GM19099 (cell line): Measurements from ENCODE around the gene MYO7A.

Source experiments
- POLR2A ChIP-seq: IDR thresholded peaks from 3 replicates; pipeline ENCODE4 v1.6.1; 2011; ENCODE audit warnings: low read depth; ENCODE audit not compliant: insufficient read length; ENCODE audit errors: extremely low read depth

MYO7A gene

DNA sequence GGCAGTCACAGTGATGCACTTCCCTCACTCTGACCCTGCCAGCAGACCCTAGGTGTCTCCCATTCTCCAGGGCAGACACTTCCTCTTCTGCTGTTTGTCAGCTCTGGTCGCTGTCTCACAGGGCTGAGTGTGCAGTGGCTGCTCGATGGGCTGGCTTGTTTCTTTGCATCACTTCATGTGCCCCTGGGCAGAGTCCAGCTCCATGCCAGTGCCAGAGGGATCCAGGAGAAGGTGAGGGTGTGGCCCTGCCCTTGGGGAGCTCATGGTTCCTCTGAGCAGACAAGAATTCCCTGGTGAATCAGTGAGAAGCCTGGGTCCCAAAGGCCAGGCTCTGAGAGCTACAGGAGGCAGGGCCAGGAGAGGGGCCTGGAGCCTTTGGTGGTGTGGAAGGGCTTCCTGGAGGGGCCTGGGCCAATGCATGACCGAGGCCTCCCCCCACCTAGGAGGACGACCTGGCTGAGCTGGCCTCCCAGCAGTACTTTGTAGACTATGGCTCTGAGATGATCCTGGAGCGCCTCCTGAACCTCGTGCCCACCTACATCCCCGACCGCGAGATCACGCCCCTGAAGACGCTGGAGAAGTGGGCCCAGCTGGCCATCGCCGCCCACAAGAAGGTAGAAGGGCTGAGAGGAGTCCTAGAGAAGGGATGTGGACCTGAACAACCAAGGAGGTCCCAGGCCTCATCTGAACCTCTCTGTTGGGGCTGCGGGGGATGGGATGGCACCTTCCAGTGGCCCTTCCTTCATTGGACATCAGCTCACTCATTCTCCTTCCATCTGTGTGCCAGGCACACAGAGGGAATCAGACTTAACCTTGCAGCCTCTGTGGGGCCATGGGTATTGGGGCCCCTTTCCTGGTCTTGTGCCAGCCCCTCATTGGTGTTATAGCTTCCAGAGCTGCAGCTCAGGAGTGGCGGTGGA, 66.1 kb downstream of the MYO7A start:
- no peak for TF ChIP-seq POLR2A

DNA sequence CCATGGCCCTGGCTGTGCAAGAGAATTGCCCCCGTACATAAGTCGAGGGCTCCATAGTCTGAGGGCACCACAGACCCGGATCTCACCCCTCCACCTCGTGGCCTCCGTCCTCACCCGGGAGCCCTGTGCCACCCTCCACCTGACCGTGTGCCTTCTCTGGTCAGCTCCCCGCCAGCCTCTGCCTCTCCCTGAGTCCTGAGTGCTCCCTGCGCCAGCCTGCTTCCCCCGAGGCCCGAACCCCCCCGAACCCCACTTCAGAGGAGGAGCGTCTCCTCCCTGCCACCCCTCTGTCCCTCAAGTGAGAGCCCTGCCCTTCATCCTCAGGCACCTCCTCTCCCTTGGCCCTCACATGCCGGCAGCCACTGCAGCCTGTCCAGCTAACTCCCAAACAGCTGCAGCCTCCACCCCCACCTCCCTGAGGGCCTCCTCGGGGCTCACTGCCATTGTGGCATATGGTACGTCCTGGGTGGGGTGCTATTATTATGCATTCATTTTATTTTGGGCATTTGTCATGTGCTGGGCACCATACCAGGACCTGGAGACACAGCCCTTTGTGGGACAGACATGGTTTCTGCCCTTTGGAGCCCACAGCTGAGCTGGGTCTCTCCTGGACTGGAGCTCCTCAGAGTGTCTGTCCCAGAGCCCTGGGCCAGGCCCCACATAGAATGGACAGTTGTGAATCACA, 67.2 kb downstream of the MYO7A start:
- no peak for TF ChIP-seq POLR2A

DNA sequence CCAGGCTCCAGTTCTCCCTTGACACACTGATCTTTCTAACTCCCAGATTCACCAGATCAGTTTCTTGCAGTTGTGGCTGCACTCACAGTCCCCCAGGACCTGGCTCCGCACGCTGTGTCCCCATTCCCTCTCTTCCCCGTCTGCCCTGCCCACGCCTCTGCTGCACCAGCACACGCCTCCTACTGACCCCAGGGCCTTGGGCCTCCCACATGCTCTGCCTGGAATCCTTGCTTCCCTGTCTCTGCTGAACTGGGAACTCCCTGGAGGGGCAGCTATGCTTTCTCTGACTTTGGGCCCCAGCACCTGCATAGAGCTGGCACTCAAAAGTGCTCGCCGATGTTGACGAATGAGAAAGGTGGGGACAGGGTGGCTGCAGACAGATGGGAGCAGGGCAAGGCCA, 68.9 kb downstream of the MYO7A start:
- no peak for TF ChIP-seq POLR2A

DNA sequence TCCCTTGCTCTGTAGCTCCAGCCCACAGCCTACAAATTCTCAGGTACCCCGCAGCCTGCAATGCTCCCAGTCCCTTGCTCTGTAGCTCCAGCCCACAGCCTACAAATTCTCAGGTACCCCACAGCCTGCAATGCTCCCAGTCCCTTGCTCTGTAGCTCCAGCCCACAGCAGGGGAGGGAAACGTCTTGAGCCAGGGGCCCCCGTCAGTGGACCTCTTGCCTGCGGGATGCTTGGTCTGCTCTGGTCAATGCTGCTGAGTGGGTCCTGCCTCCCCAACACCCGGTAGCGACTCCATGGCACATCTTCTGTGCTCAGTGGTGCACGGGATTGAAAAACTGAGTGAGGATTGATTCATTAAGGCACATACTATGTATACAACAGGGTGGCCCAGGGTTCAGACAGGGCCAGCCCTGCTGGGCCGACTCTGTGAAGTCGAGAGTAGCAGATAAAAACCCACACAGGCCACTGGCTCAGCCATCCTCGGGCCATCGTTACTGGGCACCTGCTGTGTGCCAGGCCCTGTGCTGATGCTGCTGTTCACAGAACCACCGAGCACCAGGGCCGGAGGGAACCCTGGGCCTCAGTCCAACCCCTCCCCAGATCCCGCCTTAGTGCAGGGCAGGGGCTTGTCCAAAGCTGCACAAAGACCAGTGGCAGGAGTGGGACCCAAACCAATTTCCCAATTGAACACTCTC, 69.7 kb downstream of the MYO7A start:
- TF ChIP-seq POLR2A, result no peak

DNA sequence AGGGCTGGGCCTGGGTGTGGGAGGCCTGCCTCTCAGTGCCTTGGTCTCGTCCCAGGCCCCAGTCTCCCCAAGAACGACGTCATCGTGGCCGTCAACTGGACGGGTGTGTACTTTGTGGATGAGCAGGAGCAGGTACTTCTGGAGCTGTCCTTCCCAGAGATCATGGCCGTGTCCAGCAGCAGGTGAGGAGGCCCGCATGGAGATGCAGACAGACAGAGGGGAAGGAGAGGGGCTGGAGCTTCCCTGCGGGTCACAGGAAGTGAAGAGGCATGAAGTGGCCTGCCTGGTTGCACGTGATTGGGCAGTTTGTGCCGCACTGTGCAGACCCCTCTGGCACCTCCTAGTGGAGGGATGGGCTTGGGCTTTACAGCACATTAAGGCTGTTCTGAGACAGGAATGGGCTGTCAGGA, 70.4 kb downstream of the MYO7A start:
- TF ChIP-seq POLR2A, result no peak

DNA sequence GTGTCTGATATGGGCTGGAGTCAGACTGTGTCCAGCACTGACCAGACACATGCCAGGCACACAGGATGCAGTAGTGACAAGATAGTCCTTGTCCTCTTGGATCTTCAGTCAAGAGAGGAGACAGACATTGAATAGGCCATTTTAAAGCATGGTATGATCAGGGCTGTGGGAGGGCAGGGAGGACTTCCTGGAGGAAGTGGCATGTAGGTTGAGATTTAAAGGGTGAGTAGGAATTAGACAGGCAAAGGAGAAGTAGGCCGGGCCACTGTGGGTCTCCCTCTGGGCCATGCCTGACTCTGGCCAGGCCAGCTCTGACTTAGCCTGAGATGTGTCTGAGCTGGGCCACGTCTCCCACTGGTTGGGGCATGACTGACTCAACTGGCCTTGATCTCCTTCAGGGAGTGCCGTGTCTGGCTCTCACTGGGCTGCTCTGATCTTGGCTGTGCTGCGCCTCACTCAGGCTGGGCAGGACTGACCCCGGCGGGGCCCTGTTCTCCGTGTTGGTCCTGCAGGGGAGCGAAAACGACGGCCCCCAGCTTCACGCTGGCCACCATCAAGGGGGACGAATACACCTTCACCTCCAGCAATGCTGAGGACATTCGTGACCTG, 71.2 kb downstream of the MYO7A start:
- TF ChIP-seq POLR2A, result no peak

DNA sequence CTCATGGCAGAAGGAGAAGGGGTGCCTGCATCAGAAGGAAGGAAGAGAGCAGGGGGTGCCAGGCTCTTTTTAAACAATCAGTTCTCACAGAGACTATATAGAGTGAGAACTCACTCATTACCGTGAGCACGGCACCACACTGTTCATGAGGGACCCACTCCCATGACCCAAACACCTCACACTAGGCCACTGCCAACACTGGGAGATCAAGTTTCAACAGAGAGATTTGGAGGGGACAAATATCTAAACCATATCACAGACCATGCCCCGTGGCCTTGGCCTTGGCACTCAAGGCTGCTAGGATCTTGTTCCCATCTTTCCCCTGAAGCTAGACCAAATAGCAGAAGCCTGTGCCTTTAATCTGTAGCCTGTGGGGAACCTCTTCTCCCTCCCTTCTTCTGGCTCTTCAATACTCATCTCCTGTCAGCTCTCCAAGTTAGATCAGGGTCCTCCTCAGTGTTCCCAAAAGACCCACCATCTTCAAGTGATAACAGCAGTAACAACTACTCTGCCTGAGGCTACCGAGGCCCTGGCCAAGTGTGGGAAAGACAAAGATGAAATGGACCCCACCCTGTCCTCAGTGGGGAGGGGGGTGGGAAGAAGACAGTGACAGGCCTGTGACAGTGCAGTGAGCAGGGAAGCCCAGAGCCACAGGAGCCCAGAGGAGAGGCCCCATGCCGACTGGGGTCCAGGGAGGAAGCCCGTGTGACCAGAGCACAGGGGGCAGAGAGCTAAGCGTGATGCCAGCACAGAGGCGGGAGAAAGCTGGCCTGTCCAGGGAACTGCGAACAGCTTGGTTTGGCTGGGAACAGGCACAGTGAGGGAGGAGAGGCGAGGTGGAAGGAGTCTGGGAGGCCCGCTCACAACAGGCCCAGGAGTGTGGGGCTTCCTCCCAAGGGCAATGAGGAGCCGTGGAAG, 72.6 kb downstream of the MYO7A start:
- no peak for TF ChIP-seq POLR2A

DNA sequence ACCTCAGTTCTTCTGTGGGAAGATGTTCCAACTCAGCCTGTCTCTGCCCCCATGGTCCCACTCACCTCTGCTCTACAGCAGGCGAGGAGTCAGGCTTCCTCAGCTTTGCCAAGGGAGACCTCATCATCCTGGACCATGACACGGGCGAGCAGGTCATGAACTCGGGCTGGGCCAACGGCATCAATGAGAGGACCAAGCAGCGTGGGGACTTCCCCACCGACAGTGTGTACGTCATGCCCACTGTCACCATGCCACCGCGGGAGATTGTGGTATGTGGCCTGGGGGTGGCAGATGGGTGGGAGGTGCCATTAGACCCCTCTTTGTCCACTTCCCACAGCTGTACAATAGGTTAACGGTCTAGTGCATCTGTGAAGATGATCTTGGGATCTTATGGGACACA, 73.3 kb downstream of the MYO7A start:
- no peak for TF ChIP-seq POLR2A

DNA sequence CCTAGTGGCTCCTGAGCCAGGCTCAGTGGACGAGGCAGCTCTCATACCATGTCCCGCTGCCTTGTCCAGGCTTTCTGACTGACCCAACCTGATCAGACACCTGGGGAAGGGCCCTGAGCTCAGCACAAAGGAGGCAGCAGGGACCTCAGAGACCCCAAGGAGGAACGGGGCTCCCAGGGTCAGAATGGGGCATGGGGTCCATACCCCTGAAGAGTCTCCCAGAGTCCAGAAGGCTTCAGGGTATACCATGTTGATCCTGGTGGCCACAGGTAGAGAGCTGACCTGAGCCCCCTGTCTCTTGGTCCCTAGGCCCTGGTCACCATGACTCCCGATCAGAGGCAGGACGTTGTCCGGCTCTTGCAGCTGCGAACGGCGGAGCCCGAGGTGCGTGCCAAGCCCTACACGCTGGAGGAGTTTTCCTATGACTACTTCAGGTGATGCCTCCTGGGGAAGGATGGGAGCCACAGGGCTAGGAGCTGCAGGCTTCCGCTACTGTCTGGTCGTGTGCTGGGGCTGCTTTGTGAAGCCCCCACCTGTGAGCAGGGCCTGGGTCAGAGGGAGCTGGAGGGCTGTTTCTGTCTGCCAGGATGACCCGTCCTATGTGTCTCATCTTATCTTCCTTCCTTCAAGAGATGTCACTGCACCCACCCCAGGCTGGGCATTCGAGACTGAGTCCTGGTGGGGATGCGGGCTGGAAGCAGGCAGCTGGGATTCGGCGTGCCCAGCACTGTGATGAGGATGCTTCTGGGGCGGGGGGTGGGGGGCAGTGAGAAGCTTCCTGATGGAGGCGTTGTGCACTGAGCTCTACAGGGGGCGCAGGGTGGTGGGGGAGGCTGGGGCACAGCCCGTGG, 74.2 kb downstream of the MYO7A start:
- TF ChIP-seq POLR2A, result no peak

DNA sequence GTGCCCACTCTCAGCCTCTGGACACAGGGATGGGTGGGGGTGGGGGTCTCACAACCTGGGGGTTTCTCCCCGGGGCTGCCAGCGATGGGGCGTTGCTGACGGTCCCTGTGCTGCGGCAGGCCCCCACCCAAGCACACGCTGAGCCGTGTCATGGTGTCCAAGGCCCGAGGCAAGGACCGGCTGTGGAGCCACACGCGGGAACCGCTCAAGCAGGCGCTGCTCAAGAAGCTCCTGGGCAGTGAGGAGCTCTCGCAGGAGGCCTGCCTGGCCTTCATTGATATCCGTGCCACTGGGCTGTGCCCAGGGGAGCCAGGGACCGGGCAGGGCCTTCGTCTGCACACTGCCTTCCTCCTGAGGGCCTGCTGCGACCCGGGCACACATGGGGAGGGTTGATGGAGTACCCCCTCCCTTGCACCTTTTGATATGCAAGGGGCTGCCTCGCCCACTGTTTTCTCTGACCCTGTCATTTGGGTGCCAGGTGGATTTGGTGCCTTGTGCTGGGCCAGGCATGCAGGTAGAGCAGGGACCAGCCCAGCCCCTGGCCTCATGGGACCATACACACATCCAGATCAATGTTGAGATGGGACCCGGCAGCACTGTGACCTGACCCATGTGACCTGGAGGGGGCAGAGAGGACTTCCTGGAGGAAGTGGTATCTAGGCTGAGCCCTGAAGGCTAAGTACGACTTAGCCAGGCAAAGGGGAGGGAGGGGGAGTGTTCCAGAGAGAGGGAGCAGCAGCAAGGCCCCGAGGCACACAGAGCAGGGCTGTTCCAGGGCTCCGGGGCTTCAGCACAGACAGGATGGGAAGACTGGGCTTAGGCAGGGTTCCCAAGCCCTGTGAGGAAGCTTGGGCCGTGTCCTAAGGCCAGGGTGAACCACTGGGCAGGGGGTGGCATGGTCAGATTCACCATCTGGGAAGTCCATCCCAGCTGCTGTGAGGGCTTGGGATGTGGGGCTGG, 75.2 kb downstream of the MYO7A start:
- no peak for TF ChIP-seq POLR2A

DNA sequence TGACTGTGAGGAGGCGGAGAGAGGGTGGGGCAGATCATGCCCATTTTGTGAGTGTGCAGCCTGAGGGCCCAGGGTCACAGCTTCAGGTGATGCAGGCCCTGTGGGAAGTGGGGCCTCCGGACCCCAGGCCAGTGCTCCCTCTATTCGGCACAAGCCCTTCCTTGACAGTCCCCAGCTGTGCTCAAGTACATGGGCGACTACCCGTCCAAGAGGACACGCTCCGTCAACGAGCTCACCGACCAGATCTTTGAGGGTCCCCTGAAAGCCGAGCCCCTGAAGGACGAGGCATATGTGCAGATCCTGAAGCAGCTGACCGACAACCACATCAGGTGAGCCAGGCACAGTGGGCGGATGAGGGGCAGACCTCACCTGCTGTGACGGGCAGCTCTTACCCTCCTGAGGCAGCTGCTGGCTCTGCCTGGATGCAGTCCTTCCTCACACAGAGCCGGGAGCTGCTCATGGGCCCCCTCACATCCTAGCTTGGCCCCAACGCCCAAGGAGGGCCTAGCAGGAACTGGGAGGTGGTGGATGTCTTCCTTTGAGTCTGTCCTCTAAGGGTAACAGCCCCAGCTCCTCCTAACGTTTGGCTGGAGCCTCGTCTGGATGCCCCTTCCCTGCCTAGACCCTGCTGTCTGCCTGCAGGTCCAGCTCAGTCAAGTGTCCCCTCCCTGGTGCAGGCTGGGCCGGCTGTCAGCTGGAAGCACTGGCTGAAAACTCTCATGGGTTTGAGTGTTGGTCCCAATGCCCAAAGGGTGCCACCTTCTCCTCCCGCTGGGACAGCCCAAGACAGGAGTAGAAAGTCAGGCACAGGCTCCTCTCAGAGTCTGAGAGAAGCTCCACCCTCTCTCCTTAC, 76.1 kb downstream of the MYO7A start:
- no peak for TF ChIP-seq POLR2A
